IMR-90 (cell line): Measurements from ENCODE around the gene NOS3. TPM values are rescaled to one million over a fixed set of nuclear protein-coding genes. Genes with fewer than 3 reads are reported as not detected.

Experiments used
- ATAC-seq: fragments of 200-7000 bp; cut with Tn5 transposase; 2 replicates; pipeline ENCODE4 v1.9.1; 2020; ENCODE audit warnings: low read depth, mild to moderate bottlenecking, moderate library complexity
- BruUV-seq: library from RNA; stranded (reverse); fragments of 400-500 nt; replicated peaks from 2 replicates; lab custom pipeline; 2021; lab: Mats Ljungman, UMichigan
- CTCF ChIA-PET: fragments of 300-600 bp; formaldehyde crosslinking; extraction: SDS; loops from one replicate; lab custom pipeline; 2021; ENCODE audit warnings: antibody characterized with exemption; lab: Yijun Ruan, JAX
- POLR2A ChIA-PET: fragments of 300-600 bp; sonication (Branson Sonifier 250); formaldehyde crosslinking; loops from one replicate; lab custom pipeline; 2022; ENCODE audit warnings: antibody characterized with exemption; ENCODE audit not compliant: unreplicated experiment; lab: Charles Lee
- DNase-seq: peaks from one replicate; pipeline ENCODE4 v3.0.0; 2013
- H2AFZ ChIP-seq: replicated peaks from 2 replicates; pipeline ENCODE3; 2013; ENCODE audit warnings: low read length, mild to moderate bottlenecking; ENCODE audit not compliant: poor library complexity
- H2AK5ac ChIP-seq: 2 replicates; pipeline ENCODE4 v1.6.1; 2013; ENCODE audit warnings: low read depth, low read length, inconsistent platforms
- H2AK9ac ChIP-seq: replicated peaks from 2 replicates; pipeline ENCODE3; 2013; ENCODE audit warnings: mild to moderate bottlenecking, low read depth, low read length, moderate library complexity; ENCODE audit not compliant: poor library complexity
- H2BK120ac ChIP-seq: 2 replicates; pipeline ENCODE4 v1.6.1; 2013; ENCODE audit warnings: low read depth, low read length, inconsistent platforms
- H2BK15ac ChIP-seq: 3 replicates; pipeline ENCODE4 v1.6.1; 2013; ENCODE audit warnings: low read depth, low read length, inconsistent platforms
- H2BK20ac ChIP-seq: 2 replicates; pipeline ENCODE4 v1.6.1; 2013; ENCODE audit warnings: low read depth, mild to moderate bottlenecking, inconsistent platforms, low read length, moderate library complexity
- H2BK5ac ChIP-seq: 2 replicates; pipeline ENCODE4 v1.6.1; 2013; ENCODE audit warnings: mild to moderate bottlenecking, low read depth, low read length, inconsistent platforms; ENCODE audit not compliant: poor library complexity, severe bottlenecking
- H3K14ac ChIP-seq: replicated peaks from 2 replicates; pipeline ENCODE4 v1.6.1; 2013; ENCODE audit warnings: low read depth, low read length, inconsistent platforms
- H3K18ac ChIP-seq: 2 replicates; pipeline ENCODE4 v1.6.1; 2013; ENCODE audit warnings: low read depth, low read length, control low read depth
- H3K23ac ChIP-seq: 2 replicates; pipeline ENCODE4 v1.6.1; 2013; ENCODE audit warnings: low read depth, low read length, inconsistent platforms
- H3K27ac ChIP-seq: 2 replicates; pipeline ENCODE4 v1.5.1; 2013; ENCODE audit warnings: mild to moderate bottlenecking, control low read depth, low read length; ENCODE audit not compliant: insufficient read depth
- H3K27me3 ChIP-seq: 2 replicates; pipeline ENCODE4 v1.6.1; 2013; ENCODE audit warnings: low read length; ENCODE audit not compliant: control insufficient read depth, insufficient read depth
- H3K36me3 ChIP-seq: 2 replicates; pipeline ENCODE4 v1.6.1; 2013; ENCODE audit warnings: low read length, mixed read lengths; ENCODE audit not compliant: control insufficient read depth, insufficient read depth
- H3K4ac ChIP-seq: 2 replicates; pipeline ENCODE4 v1.6.1; 2013; ENCODE audit warnings: low read depth, low read length, inconsistent platforms
- H3K4me1 ChIP-seq: 2 replicates; pipeline ENCODE4 v1.6.1; 2013; ENCODE audit warnings: low read length, mixed read lengths; ENCODE audit not compliant: control insufficient read depth, insufficient read depth
- H3K4me2 ChIP-seq: 2 replicates; pipeline ENCODE4 v1.6.1; 2013; ENCODE audit warnings: low read depth, mild to moderate bottlenecking, control low read depth, low read length, moderate library complexity
- H3K4me3 ChIP-seq: 2 replicates; pipeline ENCODE4 v1.5.1; 2013; ENCODE audit warnings: low read depth, mild to moderate bottlenecking, control low read depth, low read length, moderate library complexity; ENCODE audit not compliant: insufficient read depth
- H3K56ac ChIP-seq: 2 replicates; pipeline ENCODE4 v1.6.1; 2013; ENCODE audit warnings: low read length, inconsistent platforms; ENCODE audit not compliant: insufficient read depth; ENCODE audit errors: extremely low read depth
- H3K79me1 ChIP-seq, 2 experiments: 2 replicates each; pipeline ENCODE4 v1.6.1; 2013; ENCODE audit warnings: low read length in 2 of 2, inconsistent platforms in 1 of 2, low read depth in 1 of 2
- H3K9ac ChIP-seq: 2 replicates; pipeline ENCODE4 v1.6.1; 2013; ENCODE audit warnings: low read depth, low read length, control low read depth
- H3K9me1 ChIP-seq: 2 replicates; pipeline ENCODE4 v1.6.1; 2013; ENCODE audit warnings: low read length, inconsistent platforms; ENCODE audit not compliant: insufficient read depth
- H3K9me3 ChIP-seq: 2 replicates; pipeline ENCODE4 v1.6.1; 2013; ENCODE audit warnings: low read length; ENCODE audit not compliant: control insufficient read depth, insufficient read depth
- H4K20me1 ChIP-seq: 2 replicates; pipeline ENCODE4 v1.6.1; 2013; ENCODE audit warnings: low read length, inconsistent platforms; ENCODE audit not compliant: insufficient read depth
- H4K5ac ChIP-seq: 2 replicates; pipeline ENCODE4 v1.6.1; 2013; ENCODE audit warnings: mild to moderate bottlenecking, low read depth, low read length, control low read depth
- H4K8ac ChIP-seq, 2 experiments: 2 replicates each; pipeline ENCODE4 v1.6.1; 2013; ENCODE audit warnings: low read depth in 2 of 2, low read length in 2 of 2, control low read depth in 1 of 2, inconsistent platforms in 1 of 2
- H4K91ac ChIP-seq: 2 replicates; pipeline ENCODE4 v1.6.1; 2013; ENCODE audit warnings: low read depth, low read length, inconsistent platforms; ENCODE audit not compliant: insufficient read depth
- BHLHE40 ChIP-seq: fragments of 150-350 bp; IDR thresholded peaks from 2 replicates; pipeline ENCODE4 v1.6.1; 2016; ENCODE audit warnings: mild to moderate bottlenecking, low read depth, low read length
- CEBPB ChIP-seq: IDR thresholded peaks from 2 replicates; pipeline ENCODE4 v1.6.1; 2012; ENCODE audit warnings: low read depth, low read length, improper control_type of control experiment
- CHD1 ChIP-seq: IDR thresholded peaks from 2 replicates; pipeline ENCODE4 v1.6.1; 2012; ENCODE audit warnings: low read depth, low read length, improper control_type of control experiment
- NFE2L2 ChIP-seq: fragments of 150-350 bp; IDR thresholded peaks from 2 replicates; pipeline ENCODE4 v1.6.1; 2016; ENCODE audit warnings: low read depth, mild to moderate bottlenecking, low read length
- POLR2A ChIP-seq: IDR thresholded peaks from 2 replicates; pipeline ENCODE4 v1.6.1; 2012; ENCODE audit warnings: mild to moderate bottlenecking, low read depth, low read length
- RCOR1 ChIP-seq: IDR thresholded peaks from 2 replicates; pipeline ENCODE4 v1.6.1; 2012; ENCODE audit warnings: mild to moderate bottlenecking, low read length, improper control_type of control experiment; ENCODE audit not compliant: insufficient replicate concordance
- RFX5 ChIP-seq: IDR thresholded peaks from 2 replicates; pipeline ENCODE4 v1.8.0; 2012; ENCODE audit warnings: low read depth, mild to moderate bottlenecking, low read length, moderate library complexity
- WGBS, 2 experiments: methylation state at CpG; one replicate each; pipeline versions ENCODE4 v1.1.5 to v1.1.7; 2013; ENCODE audit warnings: missing lambda C conversion rate in 2 of 2; ENCODE audit not compliant: insufficient read length in 1 of 2; ENCODE audit errors: extremely low coverage in 2 of 2; 5-methylcytosine and 5-hydroxymethylcytosine counted together
- dilution Hi-C: fragments of 300-500 bp; cut with HindIII; formaldehyde crosslinking; loops from one replicate; pipeline ENCODE4 v1.14.3; 2018; ENCODE audit warnings: low sequenced_read_pairs; ENCODE audit not compliant: unreplicated experiment
- in situ Hi-C: fragments of 300-500 bp; cut with MboI; formaldehyde crosslinking; loops from 3 replicates; pipeline ENCODE4 v1.14.3; 2019; ENCODE audit warnings: low sequenced_read_pairs, inconsistent platforms, mixed read lengths
- intact Hi-C: fragments of 100-400 bp; cut with micrococcal nuclease; formaldehyde crosslinking; loops from 2 replicates; pipeline ENCODE4 v1.10.0; 2022
- polyA plus RNA-seq, 3 experiments: library from polyadenylated mRNA; depleted of rRNA; stranded (reverse); fragments of >200 nt; gene quantifications; 2 replicates each; pipeline ENCODE4 v1.2.3, GENCODE V29; 2012; ENCODE audit warnings: low replicate concordance in 1 of 3
- total RNA-seq: library from RNA; depleted of rRNA; stranded (reverse); fragments of >200 nt; gene quantifications from 2 replicates; pipeline ENCODE4 v1.2.3, GENCODE V29; 2012
- TF ChIP-seq, protein P1 (sequence below): fragments of 150-350 bp; IDR thresholded peaks from 2 replicates; pipeline ENCODE4 v1.6.1; 2017; ENCODE audit warnings: mild to moderate bottlenecking, antibody characterized with exemption, low read length, low read depth
- TF ChIP-seq, protein P2 (sequence below): conservative IDR thresholded peaks from 2 replicates; pipeline ENCODE4 v1.5.1; 2012; ENCODE audit warnings: mild to moderate bottlenecking, low read depth, low read length, improper control_type of control experiment

The NOS3 gene
- total and polyA plus RNA-seq, 2 of the 4 experiments (the other 2 are of a cell fraction) = 0.72 to 2.0 TPM

DNA sequence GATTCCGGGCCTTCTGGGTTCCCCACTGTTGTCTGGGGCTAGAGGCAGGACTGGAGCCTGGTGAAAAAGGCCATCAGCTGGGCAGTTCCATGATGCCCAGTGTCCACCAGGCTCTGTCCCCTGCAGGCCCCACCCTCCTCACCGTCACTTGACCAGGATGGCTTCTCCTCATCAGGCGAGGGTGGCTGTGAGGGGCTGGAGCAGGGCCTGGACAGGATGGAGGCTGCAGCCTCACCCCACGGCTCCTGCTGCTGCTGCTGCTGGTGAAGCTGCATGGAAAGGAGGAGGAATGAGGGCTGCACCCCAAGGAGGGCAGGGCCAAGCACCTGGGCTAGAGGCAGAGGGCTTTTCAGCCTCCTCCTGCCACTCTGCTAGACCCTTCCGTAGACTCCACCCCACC, 25.1 kb downstream of the NOS3 start:
- Histone ChIP-seq H3K27ac (no peak overlapping the region), H4K5ac (no peak overlapping the region), H3K18ac (no peak overlapping the region), H3K4me1 (peaks cover 8% of the 10 kb centered on the region; the same call in 1 of the 2 replicates), H3K4me2 (no peak overlapping the region), H4K20me1 (no peaks in the 10 kb centered on the region), H2AK5ac (no peak overlapping the region), H3K36me3 (no peaks in the 10 kb centered on the region), H3K27me3 (peaks cover 48% of the 10 kb centered on the region), H2BK5ac (no peak overlapping the region), H3K4ac (no peak overlapping the region), H3K23ac (no peak overlapping the region), H3K56ac (no peak overlapping the region), H3K14ac (no peak overlapping the region), H4K91ac (no peak overlapping the region), H4K8ac (no peak overlapping the region), H2BK15ac (no peak overlapping the region), H3K4me3 (no peak overlapping the region), H2AFZ (no peak overlapping the region), H3K79me1 (no peaks in the 10 kb centered on the region), H3K9me3 (no peaks in the 10 kb centered on the region), H3K9me1 (no peaks in the 10 kb centered on the region), H2BK20ac (no peak overlapping the region), H2BK120ac (no peak overlapping the region), H2AK9ac (no peak overlapping the region), H3K9ac (no peak overlapping the region)
- WGBS, 2 experiments = no CpG with 5 or more reads among the region's 5 CpGs
- dilution Hi-C loops (no loop called here), intact Hi-C loops (no loop called here), in situ Hi-C loops (no loop called here)
- ChIA-PET CTCF (no interaction called here), POLR2A (no interaction called here)
- no peak for DNase-seq
- no peak for ATAC-seq
- BruUV-seq = no TSS peak
- TF ChIP-seq RCOR1 = no peak
- no peak for TF ChIP-seq BHLHE40
- TF ChIP-seq POLR2A = no peak
- no peak for TF ChIP-seq CHD1
- TF ChIP-seq, protein P1, sequence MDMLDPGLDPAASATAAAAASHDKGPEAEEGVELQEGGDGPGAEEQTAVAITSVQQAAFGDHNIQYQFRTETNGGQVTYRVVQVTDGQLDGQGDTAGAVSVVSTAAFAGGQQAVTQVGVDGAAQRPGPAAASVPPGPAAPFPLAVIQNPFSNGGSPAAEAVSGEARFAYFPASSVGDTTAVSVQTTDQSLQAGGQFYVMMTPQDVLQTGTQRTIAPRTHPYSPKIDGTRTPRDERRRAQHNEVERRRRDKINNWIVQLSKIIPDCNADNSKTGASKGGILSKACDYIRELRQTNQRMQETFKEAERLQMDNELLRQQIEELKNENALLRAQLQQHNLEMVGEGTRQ = no peak
- no peak for TF ChIP-seq RFX5
- TF ChIP-seq, protein P2, sequence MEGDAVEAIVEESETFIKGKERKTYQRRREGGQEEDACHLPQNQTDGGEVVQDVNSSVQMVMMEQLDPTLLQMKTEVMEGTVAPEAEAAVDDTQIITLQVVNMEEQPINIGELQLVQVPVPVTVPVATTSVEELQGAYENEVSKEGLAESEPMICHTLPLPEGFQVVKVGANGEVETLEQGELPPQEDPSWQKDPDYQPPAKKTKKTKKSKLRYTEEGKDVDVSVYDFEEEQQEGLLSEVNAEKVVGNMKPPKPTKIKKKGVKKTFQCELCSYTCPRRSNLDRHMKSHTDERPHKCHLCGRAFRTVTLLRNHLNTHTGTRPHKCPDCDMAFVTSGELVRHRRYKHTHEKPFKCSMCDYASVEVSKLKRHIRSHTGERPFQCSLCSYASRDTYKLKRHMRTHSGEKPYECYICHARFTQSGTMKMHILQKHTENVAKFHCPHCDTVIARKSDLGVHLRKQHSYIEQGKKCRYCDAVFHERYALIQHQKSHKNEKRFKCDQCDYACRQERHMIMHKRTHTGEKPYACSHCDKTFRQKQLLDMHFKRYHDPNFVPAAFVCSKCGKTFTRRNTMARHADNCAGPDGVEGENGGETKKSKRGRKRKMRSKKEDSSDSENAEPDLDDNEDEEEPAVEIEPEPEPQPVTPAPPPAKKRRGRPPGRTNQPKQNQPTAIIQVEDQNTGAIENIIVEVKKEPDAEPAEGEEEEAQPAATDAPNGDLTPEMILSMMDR = no peak
- no peak for TF ChIP-seq NFE2L2
- no peak for TF ChIP-seq CEBPB
